Astrocyte (in vitro differentiated cells and primary cell): ENCODE measurements around the gene CACNA1C. TPM values are rescaled to one million over a fixed set of nuclear protein-coding genes. Genes with fewer than 3 reads are reported as not detected.
"Not testable (repeated sequence)": the region's sequence is repeated elsewhere in the genome, so short reads cannot be mapped to it uniquely, and the experiment has no call there.

ENCODE experiments used
- DNase-seq: peaks from one replicate; pipeline ENCODE4 v3.0.0-alpha.2; 2010; ENCODE audit warnings: low read depth
- FAIRE-seq: peaks from 2 replicates; lab custom pipeline; 2011; peaks lifted over from hg19 to GRCh38; lab: Jason Lieb, UNC
- H2AFZ ChIP-seq: 2 replicates; pipeline ENCODE4 v1.6.0; 2012; ENCODE audit warnings: low read depth, low read length, inconsistent platforms
- H3K27ac ChIP-seq: 2 replicates; pipeline ENCODE4 v1.5.1; 2011; ENCODE audit warnings: low read depth, low read length, inconsistent platforms
- H3K27me3 ChIP-seq: 2 replicates; pipeline ENCODE4 v1.6.0; 2011; ENCODE audit warnings: low read length, inconsistent platforms; ENCODE audit not compliant: insufficient read depth
- H3K36me3 ChIP-seq: 2 replicates; pipeline ENCODE4 v1.5.1; 2011; ENCODE audit warnings: low read length, inconsistent platforms; ENCODE audit not compliant: insufficient read depth
- H3K4me1 ChIP-seq: 2 replicates; pipeline ENCODE4 v1.5.1; 2011; ENCODE audit warnings: low read length, inconsistent platforms; ENCODE audit not compliant: insufficient read depth
- H3K4me2 ChIP-seq: 2 replicates; pipeline ENCODE4 v1.6.0; 2012; ENCODE audit warnings: low read length, inconsistent platforms
- H3K4me3 ChIP-seq: 2 replicates; pipeline ENCODE4 v1.5.1; 2011; ENCODE audit warnings: low read depth, mild to moderate bottlenecking, low read length, inconsistent platforms; ENCODE audit not compliant: insufficient read depth
- H3K79me2 ChIP-seq: 2 replicates; pipeline ENCODE4 v1.6.0; 2012; ENCODE audit warnings: mild to moderate bottlenecking, low read length, inconsistent platforms; ENCODE audit not compliant: insufficient read depth
- H3K9ac ChIP-seq: 2 replicates; pipeline ENCODE4 v1.6.0; 2012; ENCODE audit warnings: mild to moderate bottlenecking, low read length, inconsistent platforms
- H3K9me3 ChIP-seq: 2 replicates; pipeline ENCODE4 v1.5.1; 2012; ENCODE audit warnings: low read depth, mild to moderate bottlenecking, low read length, inconsistent platforms; ENCODE audit not compliant: insufficient read depth
- H4K20me1 ChIP-seq: 2 replicates; pipeline ENCODE4 v1.6.0; 2012; ENCODE audit warnings: low read length, inconsistent platforms; ENCODE audit not compliant: insufficient read depth
- H3K27ac Mint-ChIP-seq: one replicate; pipeline ENCODE4 v1.8.0; 2021; ENCODE audit warnings: mild to moderate bottlenecking, mixed read lengths; ENCODE audit not compliant: unreplicated experiment
- H3K27me3 Mint-ChIP-seq: one replicate; pipeline ENCODE4 v1.8.0; 2021; ENCODE audit warnings: low read depth, mixed read lengths; ENCODE audit not compliant: unreplicated experiment
- H3K36me3 Mint-ChIP-seq: one replicate; pipeline ENCODE4 v1.8.0; 2021; ENCODE audit warnings: low read depth, mixed read lengths; ENCODE audit not compliant: unreplicated experiment
- H3K4me1 Mint-ChIP-seq: one replicate; pipeline ENCODE4 v1.8.0; 2021; ENCODE audit warnings: low read depth, mixed read lengths; ENCODE audit not compliant: unreplicated experiment
- H3K4me3 Mint-ChIP-seq: one replicate; pipeline ENCODE4 v1.8.0; 2021; ENCODE audit warnings: mild to moderate bottlenecking, moderate library complexity, mixed read lengths; ENCODE audit not compliant: unreplicated experiment
- H3K9me3 Mint-ChIP-seq: one replicate; pipeline ENCODE4 v1.8.0; 2021; ENCODE audit warnings: mild to moderate bottlenecking, mixed read lengths; ENCODE audit not compliant: unreplicated experiment
- EZH2 ChIP-seq: IDR thresholded peaks from 2 replicates; pipeline ENCODE4 v1.6.1; 2012; ENCODE audit warnings: mild to moderate bottlenecking, low read length, inconsistent platforms; ENCODE audit not compliant: insufficient read depth
- total RNA-seq: library from RNA; stranded (reverse); gene quantifications from 2 replicates; pipeline ENCODE4 v1.2.1, GENCODE V29; 2021
- TF ChIP-seq, protein P1 (sequence below): IDR thresholded peaks from 2 replicates; pipeline ENCODE4 v1.5.1; 2011; ENCODE audit warnings: low read depth, mild to moderate bottlenecking, inconsistent platforms, low read length, moderate library complexity; ENCODE audit not compliant: insufficient read depth

The CACNA1C gene
- total RNA-seq, 1 donor from 2014 or later = 2.1 TPM

DNA sequence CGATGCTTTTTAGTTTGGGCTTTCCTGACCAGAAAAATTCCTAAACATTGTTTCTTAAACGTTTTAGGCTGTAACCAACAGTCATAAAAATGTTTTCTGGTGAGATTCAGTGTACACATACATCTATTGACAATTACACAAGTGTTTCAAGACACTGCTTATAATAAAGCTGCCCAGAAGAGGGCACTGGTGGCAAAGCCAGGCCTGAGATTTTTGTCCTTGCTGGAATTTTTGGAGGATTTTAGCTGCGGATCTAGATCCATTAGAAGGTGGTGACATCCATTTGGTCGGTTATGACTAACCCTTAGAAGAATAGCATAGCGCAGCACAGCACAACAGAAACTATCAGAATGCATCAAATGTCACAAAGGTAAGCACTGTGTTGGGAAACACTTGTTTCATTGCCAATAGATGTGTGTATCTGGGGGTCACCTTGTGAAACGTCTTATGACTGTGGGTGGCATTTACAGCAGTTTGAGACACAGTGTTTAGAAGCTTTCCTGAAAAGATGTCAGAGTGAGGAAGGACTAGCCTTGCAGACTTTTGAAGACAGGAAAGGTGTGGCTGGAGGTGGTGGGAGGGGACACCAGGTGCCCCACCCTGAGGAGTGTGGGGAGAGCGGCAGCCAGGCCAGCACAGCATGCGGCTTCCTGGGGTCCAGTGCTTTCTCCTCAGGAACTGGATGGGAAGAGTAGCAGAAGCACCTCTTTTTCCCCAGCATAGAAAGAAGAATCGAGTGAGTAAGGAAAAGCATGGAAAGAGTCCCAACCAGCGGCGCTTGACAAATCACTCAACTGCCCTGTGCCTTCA, 687.2 kb downstream of the CACNA1C start:
- Histone ChIP-seq H3K27me3 (peaks cover 14% of the 10 kb centered on the region), H3K9ac (no peak overlapping the region), H3K79me2 (no peaks in the 10 kb centered on the region), H3K27ac (no peak overlapping the region), H3K9me3 (no peaks in the 10 kb centered on the region), H3K4me2 (no peak overlapping the region), H3K36me3 (no peaks in the 10 kb centered on the region), H4K20me1 (no peaks in the 10 kb centered on the region), H3K4me3 (no peak overlapping the region), H3K4me1 (no peaks in the 10 kb centered on the region), H2AFZ (no peak overlapping the region)
- H3K4me1 Mint-ChIP-seq = no peaks in the 10 kb centered on the region
- no peaks in the 10 kb centered on the region for H3K36me3 Mint-ChIP-seq
- no peak overlapping the region for H3K27ac Mint-ChIP-seq
- peaks cover 57% of the 10 kb centered on the region for H3K27me3 Mint-ChIP-seq
- H3K9me3 Mint-ChIP-seq = no peaks in the 10 kb centered on the region
- no peak for TF ChIP-seq EZH2
- TF ChIP-seq, protein P1, sequence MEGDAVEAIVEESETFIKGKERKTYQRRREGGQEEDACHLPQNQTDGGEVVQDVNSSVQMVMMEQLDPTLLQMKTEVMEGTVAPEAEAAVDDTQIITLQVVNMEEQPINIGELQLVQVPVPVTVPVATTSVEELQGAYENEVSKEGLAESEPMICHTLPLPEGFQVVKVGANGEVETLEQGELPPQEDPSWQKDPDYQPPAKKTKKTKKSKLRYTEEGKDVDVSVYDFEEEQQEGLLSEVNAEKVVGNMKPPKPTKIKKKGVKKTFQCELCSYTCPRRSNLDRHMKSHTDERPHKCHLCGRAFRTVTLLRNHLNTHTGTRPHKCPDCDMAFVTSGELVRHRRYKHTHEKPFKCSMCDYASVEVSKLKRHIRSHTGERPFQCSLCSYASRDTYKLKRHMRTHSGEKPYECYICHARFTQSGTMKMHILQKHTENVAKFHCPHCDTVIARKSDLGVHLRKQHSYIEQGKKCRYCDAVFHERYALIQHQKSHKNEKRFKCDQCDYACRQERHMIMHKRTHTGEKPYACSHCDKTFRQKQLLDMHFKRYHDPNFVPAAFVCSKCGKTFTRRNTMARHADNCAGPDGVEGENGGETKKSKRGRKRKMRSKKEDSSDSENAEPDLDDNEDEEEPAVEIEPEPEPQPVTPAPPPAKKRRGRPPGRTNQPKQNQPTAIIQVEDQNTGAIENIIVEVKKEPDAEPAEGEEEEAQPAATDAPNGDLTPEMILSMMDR = peak; percentile 60
- H3K4me3 Mint-ChIP-seq = no peak overlapping the region
- DNase-seq (peak; percentile 13), FAIRE-seq (peak; percentile 84)

DNA sequence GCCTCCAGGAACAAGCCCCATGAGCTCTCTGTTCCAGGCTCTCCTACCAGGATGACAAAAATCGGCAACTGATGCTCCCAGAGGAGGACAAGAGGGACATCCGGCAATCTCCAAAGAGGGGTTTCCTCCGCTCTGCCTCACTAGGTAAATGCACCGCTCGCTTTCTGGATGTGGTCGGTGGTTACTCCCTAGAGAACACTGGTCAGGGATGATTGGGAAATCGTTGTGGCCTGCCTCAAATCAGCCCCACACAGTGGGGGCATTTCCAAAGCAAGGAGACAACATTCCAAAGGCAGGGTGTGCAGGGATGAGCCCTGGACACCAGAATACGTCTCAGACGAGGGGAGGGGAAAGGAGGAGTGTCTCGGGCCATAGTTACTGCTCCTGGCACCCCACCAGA, 689.2 kb downstream of the CACNA1C start:
- not testable (repeated sequence) for H3K4me1 ChIP-seq, H3K79me2 ChIP-seq, H3K4me2 ChIP-seq, H3K4me3 Mint-ChIP-seq, H3K9me3 Mint-ChIP-seq, H3K4me3 ChIP-seq, H3K4me1 Mint-ChIP-seq, DNase-seq, H4K20me1 ChIP-seq, H3K36me3 ChIP-seq, FAIRE-seq, H3K9me3 ChIP-seq, H2AFZ ChIP-seq, H3K36me3 Mint-ChIP-seq, H3K9ac ChIP-seq, H3K27ac ChIP-seq, H3K27me3 ChIP-seq, H3K27ac Mint-ChIP-seq
- H3K27me3 Mint-ChIP-seq = peaks cover 48% of the 10 kb centered on the region

DNA sequence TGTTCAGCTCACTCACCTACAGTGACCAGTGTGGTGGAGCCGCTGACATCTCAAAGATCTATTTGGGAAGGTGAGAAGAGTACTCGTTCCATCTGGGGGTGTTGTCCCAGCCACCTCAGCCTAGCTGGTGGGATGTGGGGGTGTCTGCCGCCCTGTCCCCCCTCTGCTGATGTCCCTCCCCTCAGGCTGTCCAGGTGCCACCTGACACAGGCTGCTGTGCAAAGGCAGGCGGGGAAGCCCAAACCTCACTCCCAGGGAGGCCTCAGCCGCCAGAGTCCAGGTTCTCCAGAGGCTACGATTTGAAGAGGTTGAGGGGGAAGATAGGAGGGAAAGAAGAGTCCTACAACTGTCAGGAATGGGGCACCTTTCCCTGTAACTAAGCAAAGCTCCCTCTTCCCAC, 690.7 kb downstream of the CACNA1C start:
- H3K4me3 ChIP-seq = no peak overlapping the region
- Mint-ChIP-seq H3K4me1 (no peaks in the 10 kb centered on the region), H3K4me3 (no peak overlapping the region), H3K27me3 (peaks cover 53% of the 10 kb centered on the region), H3K27ac (no peak overlapping the region), H3K9me3 (peaks cover 2% of the 10 kb centered on the region), H3K36me3 (no peaks in the 10 kb centered on the region)
- no peak overlapping the region for H3K27ac ChIP-seq
- no peaks in the 10 kb centered on the region for H3K79me2 ChIP-seq
- H4K20me1 ChIP-seq = no peaks in the 10 kb centered on the region
- H2AFZ ChIP-seq = no peak overlapping the region
- DNase-seq (no peak), FAIRE-seq (no peak)
- H3K27me3 ChIP-seq = peaks cover 3% of the 10 kb centered on the region
- H3K4me1 ChIP-seq = no peaks in the 10 kb centered on the region
- no peak overlapping the region for H3K4me2 ChIP-seq
- H3K9ac ChIP-seq = no peak overlapping the region
- no peak for TF ChIP-seq EZH2
- TF ChIP-seq, protein P1 = no peak
- H3K36me3 ChIP-seq = no peaks in the 10 kb centered on the region
- no peaks in the 10 kb centered on the region for H3K9me3 ChIP-seq
